HEK293T (cell line): ENCODE measurements around the gene USP24.
A peak's percentile ranks its signal among the peaks of the same experiment; 100 is the strongest.

Experiments
- CTCF ChIA-PET: fragments of 350-600 bp; formaldehyde crosslinking; extraction: SDS; loops from one replicate; lab custom pipeline; 2021; ENCODE audit warnings: antibody characterized with exemption, inconsistent platforms; lab: Yijun Ruan, JAX
- POLR2A ChIA-PET: fragments of 350-600 bp; formaldehyde crosslinking; extraction: SDS; loops from one replicate; lab custom pipeline; 2020; ENCODE audit warnings: antibody characterized with exemption, inconsistent platforms; lab: Yijun Ruan, JAX
- DNase-seq: peaks from one replicate; pipeline ENCODE4 v3.0.0; 2012; ENCODE audit warnings: mixed read lengths; ENCODE audit errors: extremely low spot score
- ARNT ChIP-seq: fragments of 450-650 bp; IDR thresholded peaks from 2 replicates; pipeline ENCODE4 v1.6.1; 2017; ENCODE audit warnings: mild to moderate bottlenecking
- BHLHE40 ChIP-seq: fragments of 450-650 bp; IDR thresholded peaks from 2 replicates; pipeline ENCODE4 v1.6.1; 2016; ENCODE audit warnings: mild to moderate bottlenecking, moderate library complexity, borderline replicate concordance
- CTBP1 ChIP-seq: fragments of 450-650 bp; IDR thresholded peaks from 2 replicates; pipeline ENCODE4 v1.6.1; 2016; ENCODE audit warnings: borderline replicate concordance
- ELF4 ChIP-seq: fragments of 450-650 bp; IDR thresholded peaks from 2 replicates; pipeline ENCODE4 v1.6.1; 2017; ENCODE audit warnings: antibody characterized with exemption
- FOXA1 ChIP-seq: fragments of 450-650 bp; IDR thresholded peaks from 2 replicates; pipeline ENCODE4 v1.6.1; 2016; ENCODE audit warnings: mild to moderate bottlenecking
- FOXK2 ChIP-seq: fragments of 450-650 bp; IDR thresholded peaks from 2 replicates; pipeline ENCODE4 v1.6.1; 2016; ENCODE audit warnings: mild to moderate bottlenecking
- FOXM1 ChIP-seq: fragments of 450-650 bp; IDR thresholded peaks from 2 replicates; pipeline ENCODE4 v1.6.1; 2017; ENCODE audit warnings: mild to moderate bottlenecking, borderline replicate concordance
- HDGF ChIP-seq: fragments of 450-650 bp; IDR thresholded peaks from 2 replicates; pipeline ENCODE4 v1.6.1; 2017; ENCODE audit warnings: antibody characterized with exemption, borderline replicate concordance
- L3MBTL2 ChIP-seq: fragments of 450-650 bp; conservative IDR thresholded peaks from 2 replicates; pipeline ENCODE4 v1.6.1; 2016; ENCODE audit warnings: mild to moderate bottlenecking
- LEF1 ChIP-seq: fragments of 450-650 bp; IDR thresholded peaks from 2 replicates; pipeline ENCODE4 v1.6.1; 2017; ENCODE audit warnings: mild to moderate bottlenecking, borderline replicate concordance
- NFRKB ChIP-seq: fragments of 450-650 bp; IDR thresholded peaks from 2 replicates; pipeline ENCODE4 v1.6.1; 2016; ENCODE audit warnings: mild to moderate bottlenecking, moderate library complexity
- SP1 ChIP-seq: fragments of 450-650 bp; IDR thresholded peaks from 2 replicates; pipeline ENCODE4 v1.6.1; 2017
- SUZ12 ChIP-seq: fragments of 450-650 bp; IDR thresholded peaks from 2 replicates; pipeline ENCODE4 v1.6.1; 2016; ENCODE audit warnings: mild to moderate bottlenecking
- TARDBP ChIP-seq: fragments of 450-650 bp; IDR thresholded peaks from 2 replicates; pipeline ENCODE4 v1.6.1; 2016
- ZNF384 ChIP-seq: fragments of 450-650 bp; IDR thresholded peaks from 2 replicates; pipeline ENCODE4 v1.6.1; 2016
- TF ChIP-seq, protein P1 (sequence below): fragments of 450-650 bp; IDR thresholded peaks from 2 replicates; pipeline ENCODE4 v1.6.1; 2016

USP24 gene

DNA sequence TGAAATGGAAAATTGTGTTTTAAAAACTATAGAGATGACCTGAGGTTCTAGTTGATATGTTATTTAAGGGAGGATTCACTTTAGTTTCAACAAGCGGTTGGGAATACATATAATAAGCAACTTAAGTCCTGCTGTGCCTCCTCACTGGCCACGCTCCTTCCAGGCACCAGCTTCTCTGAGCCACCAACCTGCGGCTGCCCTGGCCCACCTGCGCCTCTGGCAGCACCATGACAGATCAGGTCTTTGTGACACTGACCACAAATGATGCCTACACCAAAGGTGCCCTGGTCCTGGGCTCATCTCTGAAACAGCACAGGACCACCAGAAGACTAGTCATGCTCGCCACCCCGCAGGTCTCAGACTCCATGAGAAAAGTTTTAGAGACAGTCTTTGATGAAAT, 7.0 kb upstream of the USP24 start:
- DNase-seq = no peak
- ChIA-PET CTCF (no interaction called here), POLR2A (no interaction called here)
- TF ChIP-seq SUZ12 = no peak
- TF ChIP-seq L3MBTL2 = no peak
- TF ChIP-seq, protein P1, sequence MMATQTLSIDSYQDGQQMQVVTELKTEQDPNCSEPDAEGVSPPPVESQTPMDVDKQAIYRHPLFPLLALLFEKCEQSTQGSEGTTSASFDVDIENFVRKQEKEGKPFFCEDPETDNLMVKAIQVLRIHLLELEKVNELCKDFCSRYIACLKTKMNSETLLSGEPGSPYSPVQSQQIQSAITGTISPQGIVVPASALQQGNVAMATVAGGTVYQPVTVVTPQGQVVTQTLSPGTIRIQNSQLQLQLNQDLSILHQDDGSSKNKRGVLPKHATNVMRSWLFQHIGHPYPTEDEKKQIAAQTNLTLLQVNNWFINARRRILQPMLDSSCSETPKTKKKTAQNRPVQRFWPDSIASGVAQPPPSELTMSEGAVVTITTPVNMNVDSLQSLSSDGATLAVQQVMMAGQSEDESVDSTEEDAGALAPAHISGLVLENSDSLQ = no peak
- no peak for TF ChIP-seq TARDBP
- no peak for TF ChIP-seq NFRKB
- no peak for TF ChIP-seq ZNF384

DNA sequence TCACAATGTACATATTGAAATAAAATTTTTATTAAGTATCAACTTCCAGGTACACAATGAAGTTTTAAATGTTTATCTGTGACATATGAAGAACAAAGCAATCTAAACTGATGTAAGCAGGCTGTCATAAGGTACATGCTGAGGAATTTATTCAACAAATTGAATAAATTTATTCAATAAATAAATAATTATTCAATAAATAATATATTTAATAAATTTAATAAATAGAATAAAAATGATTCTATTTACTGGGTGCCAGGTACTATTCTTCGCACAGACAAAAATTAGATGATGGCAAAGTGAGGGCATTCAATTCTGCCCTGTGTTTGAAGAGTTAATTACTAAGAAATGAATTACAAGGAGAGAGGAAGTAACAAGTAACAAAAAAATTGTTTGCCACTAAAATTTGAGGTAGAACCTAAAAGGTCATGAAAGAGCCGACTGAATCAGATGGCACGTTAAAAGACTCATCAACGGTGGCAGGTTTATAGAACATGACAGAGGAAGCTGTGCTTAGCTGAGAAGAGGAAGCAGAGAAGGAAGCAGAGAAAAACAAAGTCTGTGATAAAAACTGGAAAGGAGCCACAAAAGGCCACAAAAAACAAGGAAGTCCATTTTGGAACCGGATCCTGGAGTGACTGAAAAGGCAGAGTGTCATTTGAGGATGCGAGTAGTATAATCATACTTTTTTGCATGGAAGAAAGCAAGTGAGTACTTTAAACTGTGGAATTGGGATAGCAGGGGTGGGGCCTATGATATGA, 2.2 kb upstream of the USP24 start:
- no peak for DNase-seq

DNA sequence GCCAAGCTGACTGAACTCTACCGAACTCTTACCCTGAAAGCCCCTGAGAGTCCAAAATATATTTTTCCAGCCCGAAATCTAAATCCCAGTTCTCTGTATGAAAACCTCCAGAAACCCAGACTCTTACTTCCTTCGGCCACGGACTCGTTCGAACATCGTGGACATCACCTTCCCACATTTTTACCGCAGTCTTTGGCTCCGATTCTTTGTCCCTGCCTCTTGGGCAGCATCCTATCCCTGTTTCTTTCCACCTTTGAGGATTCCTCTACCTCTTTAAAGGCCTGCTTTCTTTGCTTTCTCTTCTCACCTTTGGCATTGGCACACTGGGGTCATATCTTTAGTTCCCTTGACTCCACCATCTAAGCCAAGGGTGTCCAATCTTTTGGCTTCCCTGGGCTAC, 932 bp upstream of the USP24 start:
- TF ChIP-seq ZNF384 = no peak
- no peak for TF ChIP-seq SUZ12
- TF ChIP-seq, protein P1 = no peak
- no peak for TF ChIP-seq CTBP1
- TF ChIP-seq FOXK2 = no peak
- no peak for TF ChIP-seq NFRKB
- no peak for TF ChIP-seq BHLHE40
- no peak for TF ChIP-seq LEF1
- no peak for TF ChIP-seq SP1
- no peak for TF ChIP-seq HDGF
- TF ChIP-seq ARNT = no peak
- no peak for TF ChIP-seq TARDBP
- no peak for TF ChIP-seq FOXM1
- TF ChIP-seq L3MBTL2 = no peak
- TF ChIP-seq ELF4 = no peak
- no peak for TF ChIP-seq FOXA1
- no peak for DNase-seq
- ChIA-PET CTCF (interaction anchor here (0.6 kb wide), 1 partner anchor 144 kb away, joined by 5 read pairs; no protein-coding TSS in a partner anchor), POLR2A (interaction anchor here (1.1 kb wide), 1 partner anchor 14 kb away, joined by 3 read pairs; no protein-coding TSS in a partner anchor)

More for the DNA sequence above, 2.2 kb upstream of the USP24 start:
- CTCF ChIA-PET = no interaction called here
- TF ChIP-seq NFRKB (no peak), CTBP1 (0 out of 2 replicates have a peak, but pooled peaks have one; percentile 8), ZNF384 (no peak), BHLHE40 (no peak), SP1 (no peak), FOXK2 (no peak), ARNT (no peak), ELF4 (0 out of 2 replicates have a peak, but pooled peaks have one; percentile 13), FOXA1 (no peak), SUZ12 (no peak), TARDBP (no peak), L3MBTL2 (no peak), HDGF (no peak), FOXM1 (no peak), LEF1 (no peak)
- TF ChIP-seq, protein P1 = peak; percentile 48; the same call in 1 of the 2 replicates
- POLR2A ChIA-PET = interaction anchor here (0.6 kb wide), 1 partner anchor 8 kb away, joined by 3 read pairs; no protein-coding TSS in a partner anchor

DNA sequence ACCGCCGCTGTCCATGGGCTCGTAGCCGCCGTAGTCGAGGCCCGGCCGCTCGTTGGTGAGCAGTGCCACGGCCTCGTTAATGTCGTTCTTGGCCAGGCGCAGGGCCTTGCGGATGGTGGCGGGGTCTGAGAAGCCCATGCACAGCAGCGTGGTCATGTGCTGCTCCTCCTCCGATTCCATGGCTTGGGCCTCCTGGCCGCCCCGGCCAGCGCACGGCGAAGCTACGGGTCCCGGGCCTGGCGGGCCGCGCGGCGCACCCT, 300 bp downstream of the USP24 start:
- TF ChIP-seq HDGF (no peak), SP1 (no peak), LEF1 (no peak), NFRKB (no peak), FOXK2 (no peak), CTBP1 (no peak), SUZ12 (no peak), L3MBTL2 (no peak), ZNF384 (no peak), BHLHE40 (no peak), FOXA1 (no peak), TARDBP (no peak)
- TF ChIP-seq, protein P1 = no peak
- peak; percentile 65 for DNase-seq
- ChIA-PET POLR2A (interaction anchor here (0.6 to 1.1 kb wide), 4 partner anchors 9 to 1388 kb away, joined by 3 to 4 read pairs (median 3); no protein-coding TSS in a partner anchor), CTCF (no interaction called here)

DNA sequence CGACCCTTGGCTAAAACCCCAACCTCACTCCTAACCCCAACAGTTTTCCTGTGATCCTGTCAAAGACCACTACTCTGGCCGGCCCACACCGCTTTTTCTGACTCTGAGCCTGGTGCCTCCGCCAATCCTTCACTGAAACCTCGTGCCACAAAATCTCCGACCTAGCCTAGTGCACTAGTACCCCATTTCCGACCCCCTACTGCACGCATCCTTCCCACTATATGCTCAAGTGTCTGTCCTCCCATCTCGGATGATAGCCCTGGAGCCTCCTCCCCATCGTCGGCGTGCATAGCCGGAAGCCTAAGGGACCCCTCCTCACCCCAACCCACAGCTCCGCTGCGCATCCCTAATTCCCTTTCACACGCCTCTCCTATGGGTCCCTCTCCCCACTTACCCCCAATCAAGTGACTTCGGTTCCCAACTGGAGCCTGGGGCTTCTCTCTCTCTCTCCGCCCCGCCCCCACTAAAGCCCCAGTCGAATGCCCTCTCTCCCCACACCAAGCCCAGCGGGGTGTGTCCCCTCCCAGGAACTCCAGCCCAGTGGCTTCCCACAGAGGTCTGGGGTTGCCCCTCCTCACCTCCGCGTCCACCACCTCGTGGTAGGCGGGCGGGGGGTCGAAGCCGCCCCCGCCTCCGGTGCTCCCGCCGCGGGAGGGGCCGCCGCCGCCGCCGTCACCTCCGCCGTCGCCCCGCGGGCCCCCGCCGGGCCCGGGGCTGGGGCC, 791 bp downstream of the USP24 start:
- ChIA-PET POLR2A (interaction anchor here (0.6 to 1.3 kb wide), 4 partner anchors 9 to 1388 kb away, joined by 3 to 4 read pairs (median 4); no protein-coding TSS in a partner anchor), CTCF (no interaction called here)
- DNase-seq = peak; percentile 67
- peak; percentile 82 for TF ChIP-seq FOXM1
- TF ChIP-seq L3MBTL2 = peak; percentile 89
- TF ChIP-seq ELF4 = no peak
- TF ChIP-seq TARDBP = 0 out of 2 replicates have a peak, but pooled peaks have one; percentile 40
- TF ChIP-seq CTBP1 = peak; percentile 56; the same call in 1 of the 2 replicates
